ENCODE measurements around the gene PPP1R3F.

Gene PPP1R3F

GRCh38 chrX:49270249-49270921, 792 bp downstream of the PPP1R3F start:
- TF ChIP-seq FOXA1 (IDR thresholded peaks at IDR 0.05) (no peak), L3MBTL2 (conservative IDR thresholded peaks at IDR 0.05) (peak; percentile 93)
- ChIA-PET CTCF (no interaction called here), POLR2A (interaction anchor here (0.7 to 4.2 kb wide), 3 partner anchors 12 to 206 kb away, joined by 3 to 31 read pairs (median 3); no protein-coding TSS in a partner anchor)
- no peak for DNase-seq (ENCODE audit: extremely low spot score)

- POLR2A ChIA-PET = interaction anchor here (1.1 to 4.2 kb wide), 2 partner anchors 11 to 79 kb away, joined by 3 to 31 read pairs; no protein-coding TSS in a partner anchor
- TF ChIP-seq CTBP1 (IDR thresholded peaks at IDR 0.05; ENCODE audit: borderline replicate concordance) (no peak), FOXK2 (IDR thresholded peaks at IDR 0.05) (no peak), SP1 (IDR thresholded peaks at IDR 0.05) (no peak), FOXA1 (IDR thresholded peaks at IDR 0.05) (no peak), ARNT (IDR thresholded peaks at IDR 0.05) (no peak), HDGF (IDR thresholded peaks at IDR 0.05; ENCODE audit: borderline replicate concordance) (no peak), TARDBP (IDR thresholded peaks at IDR 0.05) (no peak), ZNF384 (IDR thresholded peaks at IDR 0.05) (no peak)
- no peak for DNase-seq (ENCODE audit: extremely low spot score)
- CTCF ChIA-PET = no interaction called here
These were observed 1.7 kb downstream of the PPP1R3F start for GRCh38 chrX:49271341-49271740.

GRCh38 chrX:49272421-49272820, 2.8 kb downstream of the PPP1R3F start:
- CTCF ChIA-PET = no interaction called here
- no peak for DNase-seq (ENCODE audit: extremely low spot score)
- TF ChIP-seq ELF4 (IDR thresholded peaks at IDR 0.05) (no peak), HDGF (IDR thresholded peaks at IDR 0.05; ENCODE audit: borderline replicate concordance) (no peak), SUZ12 (IDR thresholded peaks at IDR 0.05) (no peak), LEF1 (IDR thresholded peaks at IDR 0.05; ENCODE audit: borderline replicate concordance) (no peak), FOXK2 (IDR thresholded peaks at IDR 0.05) (no peak), L3MBTL2 (conservative IDR thresholded peaks at IDR 0.05) (no peak), FOXA1 (IDR thresholded peaks at IDR 0.05) (no peak), ZNF384 (IDR thresholded peaks at IDR 0.05) (no peak), TARDBP (IDR thresholded peaks at IDR 0.05) (no peak), BHLHE40 (IDR thresholded peaks at IDR 0.05; ENCODE audit: borderline replicate concordance) (no peak), FOXM1 (IDR thresholded peaks at IDR 0.05; ENCODE audit: borderline replicate concordance) (no peak), PKNOX1 (IDR thresholded peaks at IDR 0.05) (no peak), CTBP1 (IDR thresholded peaks at IDR 0.05; ENCODE audit: borderline replicate concordance) (no peak), SP1 (IDR thresholded peaks at IDR 0.05) (no peak), ARNT (IDR thresholded peaks at IDR 0.05) (no peak), NFRKB (IDR thresholded peaks at IDR 0.05) (no peak)
- POLR2A ChIA-PET = no interaction called here

GRCh38 chrX:49273181-49273727, 3.7 kb downstream of the PPP1R3F start:
- POLR2A ChIA-PET = no interaction called here
- DNase-seq (ENCODE audit: extremely low spot score) = no peak
- CTCF ChIA-PET = no interaction called here
- TF ChIP-seq HDGF (IDR thresholded peaks at IDR 0.05; ENCODE audit: borderline replicate concordance) (no peak), FOXM1 (IDR thresholded peaks at IDR 0.05; ENCODE audit: borderline replicate concordance) (no peak), FOXA1 (IDR thresholded peaks at IDR 0.05) (no peak), BHLHE40 (IDR thresholded peaks at IDR 0.05; ENCODE audit: borderline replicate concordance) (no peak)

GRCh38 chrX:49276207-49276606, 6.6 kb downstream of the PPP1R3F start:
- CTCF ChIA-PET = interaction anchor here (0.6 kb wide), 1 partner anchor 656 kb away, joined by 3 read pairs; no protein-coding TSS in a partner anchor
- TF ChIP-seq LEF1 (IDR thresholded peaks at IDR 0.05; ENCODE audit: borderline replicate concordance) (no peak), SP1 (IDR thresholded peaks at IDR 0.05) (no peak), ZNF384 (IDR thresholded peaks at IDR 0.05) (no peak), FOXM1 (IDR thresholded peaks at IDR 0.05; ENCODE audit: borderline replicate concordance) (no peak), FOXA1 (IDR thresholded peaks at IDR 0.05) (no peak), ELF4 (IDR thresholded peaks at IDR 0.05) (no peak), NFRKB (IDR thresholded peaks at IDR 0.05) (no peak), L3MBTL2 (conservative IDR thresholded peaks at IDR 0.05) (no peak), CTBP1 (IDR thresholded peaks at IDR 0.05; ENCODE audit: borderline replicate concordance) (no peak), SUZ12 (IDR thresholded peaks at IDR 0.05) (no peak), HDGF (IDR thresholded peaks at IDR 0.05; ENCODE audit: borderline replicate concordance) (no peak), ARNT (IDR thresholded peaks at IDR 0.05) (no peak), TARDBP (IDR thresholded peaks at IDR 0.05) (no peak), FOXK2 (IDR thresholded peaks at IDR 0.05) (no peak), PKNOX1 (IDR thresholded peaks at IDR 0.05) (no peak), BHLHE40 (IDR thresholded peaks at IDR 0.05; ENCODE audit: borderline replicate concordance) (no peak)
- POLR2A ChIA-PET = interaction anchor here (1.5 kb wide), 1 partner anchor 85 kb away, joined by 4 read pairs; no protein-coding TSS in a partner anchor
- no peak for DNase-seq (ENCODE audit: extremely low spot score)

- TF ChIP-seq L3MBTL2 (conservative IDR thresholded peaks at IDR 0.05) (no peak), BHLHE40 (IDR thresholded peaks at IDR 0.05; ENCODE audit: borderline replicate concordance) (no peak), NFRKB (IDR thresholded peaks at IDR 0.05) (no peak), ELF4 (IDR thresholded peaks at IDR 0.05) (no peak)
- no peak for DNase-seq (ENCODE audit: extremely low spot score)
- ChIA-PET POLR2A (interaction anchor here (1.5 kb wide), 1 partner anchor 86 kb away, joined by 4 read pairs; no protein-coding TSS in a partner anchor), CTCF (no interaction called here)
These were observed 7.3 kb downstream of the PPP1R3F start for GRCh38 chrX:49276671-49277534.
